Measurements from ENCODE around the gene ACKR2.

The ACKR2 gene

DNA sequence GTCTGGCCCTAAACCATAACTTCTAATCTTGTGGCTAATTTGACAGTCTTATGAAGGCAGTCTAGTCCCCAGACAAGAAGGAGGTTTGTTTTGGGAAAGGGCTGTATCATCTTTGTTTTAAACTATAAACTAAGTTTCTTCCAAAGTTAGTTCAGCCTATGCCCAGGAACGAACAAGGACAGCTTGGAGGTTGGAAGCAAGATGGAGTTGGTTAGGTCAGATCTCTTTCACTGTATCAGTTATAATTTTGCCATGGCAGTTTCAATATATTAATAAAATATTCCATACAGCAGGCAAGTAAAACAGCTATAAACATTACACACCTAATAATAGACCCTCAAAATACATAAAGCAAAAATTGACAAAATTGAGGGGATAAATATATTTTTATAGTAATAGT lies 83.6 kb downstream of the ACKR2 start:
- DNase-seq = no peak

DNA sequence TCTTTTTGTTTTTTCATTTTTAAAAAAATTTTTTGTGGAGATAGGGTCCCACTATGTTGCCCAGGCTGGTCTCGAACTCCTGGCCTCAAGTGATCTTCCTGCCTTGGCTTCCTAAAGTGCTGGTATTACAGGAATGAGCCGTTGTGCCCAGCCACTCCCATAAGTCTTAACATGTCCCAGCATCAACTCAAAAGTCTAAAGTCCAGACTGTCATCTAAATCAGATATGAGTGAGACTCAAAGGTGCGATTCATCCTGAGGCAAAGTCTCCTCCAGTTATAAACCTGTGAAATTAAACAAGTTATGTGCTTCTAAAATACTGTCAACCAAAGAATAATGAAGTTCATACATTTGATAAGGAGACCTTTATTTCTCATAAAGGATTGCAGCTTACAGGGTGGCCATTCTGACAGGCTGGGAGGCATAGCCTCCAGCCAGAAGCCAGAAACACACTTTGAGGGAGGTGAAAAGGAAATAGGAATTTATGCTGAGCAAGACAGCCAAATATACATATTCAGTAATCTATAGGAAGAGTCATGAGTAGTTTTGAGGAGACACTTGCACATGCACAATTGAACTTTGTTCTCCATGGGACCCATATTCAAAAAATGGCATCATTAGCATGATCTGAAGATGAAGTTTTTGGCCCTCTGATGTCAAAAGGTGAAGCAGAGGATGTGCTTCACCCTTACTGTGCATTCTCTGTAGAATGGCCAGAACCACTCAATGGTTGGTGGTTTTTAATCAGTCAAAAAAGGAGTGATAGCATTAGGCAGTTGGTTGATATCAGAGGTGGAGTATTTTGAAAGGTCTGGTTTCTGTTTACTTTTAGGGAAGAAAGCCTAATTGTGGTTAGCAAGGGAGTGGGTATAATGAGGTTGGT lies 85.7 kb downstream of the ACKR2 start:
- DNase-seq = no peak

DNA sequence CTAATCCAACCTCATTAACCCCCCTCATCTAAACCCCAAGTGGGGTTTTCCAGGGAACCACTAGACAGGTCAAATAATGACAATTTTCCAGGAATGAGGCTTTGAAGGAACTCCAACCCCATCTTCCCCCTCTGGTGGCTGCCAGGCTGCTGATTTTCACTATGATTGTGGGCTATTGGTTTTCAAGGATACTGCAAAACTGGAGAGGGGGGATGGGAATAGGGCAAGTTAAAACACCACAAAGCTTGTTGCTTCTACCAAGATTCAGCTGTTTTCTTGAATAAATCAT lies 86.3 kb downstream of the ACKR2 start:
- DNase-seq = no peak

DNA sequence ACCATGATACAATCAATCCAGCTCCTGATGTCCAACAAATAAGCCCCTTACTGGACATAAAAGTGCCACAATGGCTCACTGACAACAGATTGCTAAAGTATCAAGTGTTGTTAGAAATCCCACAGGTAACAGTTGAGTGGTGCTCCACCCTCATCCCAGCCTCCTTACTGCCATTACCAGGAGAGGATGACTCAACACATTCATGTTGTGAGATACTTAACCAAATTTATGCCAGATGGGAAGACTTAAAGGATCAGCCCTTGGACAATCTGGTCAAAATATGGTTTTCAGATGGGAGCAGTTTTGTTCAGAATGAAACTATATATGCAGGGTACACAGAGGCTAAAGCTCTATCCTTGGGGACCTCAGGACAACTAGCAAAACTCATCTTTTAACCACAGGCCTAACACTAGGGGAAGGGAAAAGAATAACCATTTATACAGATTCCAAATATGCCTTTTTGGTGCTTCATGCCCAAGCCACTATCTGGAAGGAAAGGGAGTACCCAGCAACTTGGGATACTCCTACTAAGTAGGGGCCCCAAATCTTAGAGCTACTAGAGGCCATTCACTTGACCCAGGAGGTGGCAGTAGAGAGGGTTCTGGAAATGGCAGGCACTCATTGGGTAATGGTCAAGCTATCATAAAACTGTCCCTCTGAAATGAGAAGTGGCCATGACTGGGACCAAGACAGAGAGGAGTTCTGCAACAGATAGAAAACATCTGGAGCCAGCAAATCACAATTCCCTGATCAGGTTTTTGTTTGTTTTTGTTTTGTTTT lies 89.8 kb downstream of the ACKR2 start:
- no peak for DNase-seq

DNA sequence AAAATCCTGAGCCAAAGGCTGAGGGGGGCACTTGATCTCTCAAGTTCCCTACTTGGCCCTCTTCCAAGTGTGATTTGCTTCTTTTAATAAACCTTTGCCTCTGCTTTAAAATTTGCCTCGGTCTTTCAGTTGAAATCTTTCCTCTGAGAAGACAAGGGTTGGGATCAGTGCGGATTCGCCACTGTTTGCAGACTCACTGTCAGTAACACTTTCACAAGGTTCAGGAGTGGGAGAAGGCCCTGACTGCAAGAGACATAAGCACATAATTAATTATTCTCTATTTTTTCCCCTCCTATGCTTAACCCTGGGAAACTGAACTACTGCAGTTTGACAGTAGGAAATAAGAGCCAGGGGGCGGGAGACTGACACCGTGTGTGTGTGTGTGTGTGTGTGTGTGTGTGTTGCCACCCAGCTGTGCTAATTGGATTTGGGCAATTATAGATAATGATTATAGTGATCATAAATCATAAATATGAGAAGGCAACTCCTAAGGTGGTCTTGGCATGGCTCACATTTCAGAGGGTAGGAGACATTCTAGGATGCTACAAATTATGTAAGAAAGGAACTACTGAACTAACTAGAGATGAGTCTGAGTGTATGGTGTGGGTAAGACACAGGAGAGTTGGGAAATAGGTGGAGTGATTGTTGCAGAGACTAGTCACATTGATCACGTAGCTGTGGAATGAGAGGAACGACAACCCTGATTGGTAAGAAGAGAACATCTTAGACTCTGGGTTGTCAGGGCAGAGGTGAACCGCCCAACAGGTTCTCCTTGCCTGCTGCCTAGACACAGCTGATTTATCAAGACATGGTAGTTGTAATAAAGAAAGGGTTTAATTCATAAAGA lies 91.2 kb downstream of the ACKR2 start:
- DNase-seq = no peak

DNA sequence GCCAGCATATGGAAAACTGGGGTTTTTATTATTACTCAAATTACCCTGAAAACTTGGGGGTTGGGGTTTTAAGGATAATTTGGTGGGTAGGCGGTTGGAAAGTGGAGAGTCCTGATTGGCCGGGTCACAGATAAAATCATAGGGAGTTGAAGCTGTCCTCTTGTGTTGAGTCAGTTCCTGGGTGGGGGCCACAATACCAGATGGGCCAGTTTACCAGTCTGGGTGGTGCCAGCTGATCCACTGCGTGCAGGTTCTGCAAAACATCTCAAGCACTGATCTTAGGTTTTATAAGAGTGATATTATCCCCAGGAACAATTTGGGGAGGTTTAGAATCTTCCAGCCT lies 91.8 kb downstream of the ACKR2 start:
- no peak for DNase-seq

DNA sequence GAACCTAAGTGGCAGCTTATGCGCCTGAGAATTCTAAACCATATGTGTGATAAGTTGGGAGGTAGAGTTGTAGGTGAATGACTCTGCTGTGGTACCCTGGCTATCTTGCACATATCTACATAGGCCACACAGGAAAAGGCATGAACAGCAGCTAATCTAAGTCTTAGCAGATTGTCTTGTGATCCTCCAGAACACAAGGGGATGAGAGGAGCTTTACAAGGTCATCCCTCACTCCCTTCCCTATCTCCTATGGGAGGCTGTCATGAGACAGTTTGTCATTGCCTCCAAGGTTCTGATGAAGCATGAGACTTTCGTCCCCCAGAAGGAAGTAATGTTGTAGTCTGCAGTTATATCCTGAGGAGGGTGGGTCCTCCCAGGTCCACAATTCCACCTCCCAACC lies 93.0 kb downstream of the ACKR2 start:
- no peak for DNase-seq

DNA sequence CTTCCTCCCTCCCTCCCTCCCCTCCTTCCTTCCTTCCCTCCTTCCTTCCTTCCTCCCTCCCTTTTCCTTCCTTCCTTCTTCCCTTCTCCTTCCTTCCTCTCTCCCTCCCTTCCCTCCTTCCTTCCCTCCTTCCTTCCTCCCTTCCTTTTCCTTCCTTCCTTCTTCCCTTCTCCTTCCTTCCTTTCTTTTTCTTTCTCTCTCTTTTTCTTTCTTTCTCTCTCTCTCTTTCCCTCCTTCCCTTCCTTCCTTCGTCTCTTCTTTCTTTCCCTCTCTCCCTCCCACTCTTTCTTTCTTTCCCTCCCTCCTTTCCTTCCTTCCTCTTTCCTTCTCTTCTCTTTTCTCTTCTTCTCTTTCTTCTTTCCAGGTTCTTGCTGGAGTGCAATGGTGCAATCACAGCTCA lies 94.8 kb downstream of the ACKR2 start:
- no peak for DNase-seq

DNA sequence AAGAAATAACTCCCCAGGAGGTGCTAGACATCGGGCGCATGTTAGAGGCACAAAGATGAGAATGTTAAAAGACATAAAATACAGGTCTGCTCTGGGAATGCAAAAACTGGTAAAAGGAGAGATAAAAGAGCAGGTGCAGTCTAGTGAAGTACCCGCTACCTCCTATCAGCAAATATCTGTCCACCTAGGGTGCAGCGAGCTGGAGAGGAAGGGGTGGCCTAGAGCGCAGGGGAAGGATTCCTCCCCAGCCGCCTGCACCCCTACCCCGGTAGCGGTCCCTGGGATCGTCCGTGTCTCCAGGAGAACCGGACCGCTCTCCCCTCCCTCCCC lies 96.5 kb downstream of the ACKR2 start:
- no peak for DNase-seq

DNA sequence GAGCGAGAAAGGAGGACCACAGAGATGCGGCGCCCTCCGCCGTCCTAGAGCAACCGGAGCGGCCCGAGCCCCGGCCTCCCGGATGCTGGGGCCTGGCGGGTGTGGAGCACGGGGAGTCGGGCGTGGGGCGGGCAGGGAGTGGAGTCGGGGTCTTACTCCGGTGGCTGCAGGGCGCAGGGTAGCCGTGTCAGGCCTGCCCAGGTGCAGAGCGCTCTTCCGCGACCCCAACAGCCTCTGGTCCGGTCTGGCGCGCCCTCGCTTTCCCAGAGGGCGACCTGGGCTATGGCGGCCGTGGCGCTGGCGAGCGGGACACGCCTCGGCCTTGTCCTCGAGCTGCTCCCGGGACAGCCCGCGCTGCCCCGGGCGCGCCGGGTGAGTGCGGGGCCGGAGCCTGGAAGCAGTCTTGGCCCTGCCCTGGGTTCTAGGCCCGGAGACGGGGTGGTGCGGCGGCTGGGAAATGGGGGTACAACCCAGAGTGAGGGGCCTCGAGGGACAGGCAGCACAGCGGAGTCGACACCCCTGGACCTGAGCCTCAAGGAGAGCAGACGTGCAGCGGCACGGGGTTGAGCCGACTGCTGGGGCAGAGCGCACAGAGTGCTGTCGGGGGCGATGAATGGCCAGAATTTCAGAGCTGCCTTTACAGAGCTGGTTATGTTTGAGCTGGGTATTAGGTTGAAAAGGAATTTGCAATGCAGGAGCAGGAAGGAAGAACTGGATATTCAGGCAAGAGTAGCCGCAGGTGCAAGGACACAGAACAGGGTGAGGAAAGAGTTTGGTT lies 97.0 kb downstream of the ACKR2 start, which contains the start of gene ZNF662:
Gene ZNF662 (plus strand): TSS at position 73 of the 778 bp plus-strand sequence. CDS start 1,973 bp downstream, outside the sequence.
- DNase-seq = no peak

DNA sequence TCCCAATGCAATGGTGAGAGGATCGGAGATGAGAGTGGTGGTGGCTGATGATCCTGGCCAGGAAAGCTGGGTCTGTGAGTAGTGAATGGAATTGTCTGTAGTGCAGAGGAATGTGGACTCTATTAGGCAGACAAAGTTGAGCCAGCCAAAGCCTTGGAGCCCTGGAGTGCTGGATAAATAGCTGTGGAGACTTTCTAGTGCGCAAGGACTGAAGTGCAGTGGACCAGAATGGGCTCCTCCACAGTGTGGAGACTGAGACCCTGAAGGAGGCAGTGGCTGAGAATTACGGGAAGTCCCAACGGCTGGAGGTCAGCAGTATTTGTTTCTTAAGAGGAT lies 97.6 kb downstream of the ACKR2 start:
- DNase-seq = no peak

DNA sequence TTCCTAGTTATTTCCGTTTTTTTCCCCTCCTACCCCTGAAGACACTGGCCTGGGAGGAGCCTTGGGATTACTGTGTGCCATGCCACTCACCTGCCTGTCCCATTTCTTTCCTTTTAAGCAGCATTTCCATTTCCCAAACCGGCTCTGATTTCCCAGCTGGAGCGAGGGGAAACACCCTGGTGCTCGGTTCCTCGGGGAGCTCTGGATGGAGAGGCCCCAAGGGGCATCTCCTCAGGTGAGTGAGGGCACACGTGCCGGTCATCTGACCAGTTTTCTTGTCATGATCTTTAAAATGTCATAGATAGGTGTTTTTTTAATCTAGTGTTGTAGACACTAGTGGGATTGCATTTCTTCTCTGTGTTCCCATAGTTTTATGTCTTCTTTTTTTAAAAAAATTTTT lies 99.4 kb downstream of the ACKR2 start:
- DNase-seq = no peak

DNA sequence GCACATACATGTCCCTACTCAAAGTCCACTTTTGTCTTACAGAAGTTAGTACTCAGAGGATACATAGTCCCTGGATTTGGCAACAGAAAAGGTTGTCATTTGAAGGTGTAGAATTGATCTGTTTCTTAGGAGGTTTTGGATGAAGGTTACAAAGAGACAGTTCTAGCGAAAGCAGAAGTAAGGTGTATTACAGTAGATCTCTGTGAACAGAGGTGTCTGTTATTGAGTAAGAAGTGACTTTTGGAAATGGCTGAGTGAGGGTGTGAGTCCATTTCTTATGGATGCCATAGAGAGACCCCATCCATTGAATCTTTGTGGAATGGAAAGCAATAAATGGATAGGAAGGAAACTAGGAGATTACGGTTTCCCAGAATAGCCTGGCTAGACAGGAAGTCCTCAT lies 102.3 kb downstream of the ACKR2 start:
- no peak for DNase-seq

DNA sequence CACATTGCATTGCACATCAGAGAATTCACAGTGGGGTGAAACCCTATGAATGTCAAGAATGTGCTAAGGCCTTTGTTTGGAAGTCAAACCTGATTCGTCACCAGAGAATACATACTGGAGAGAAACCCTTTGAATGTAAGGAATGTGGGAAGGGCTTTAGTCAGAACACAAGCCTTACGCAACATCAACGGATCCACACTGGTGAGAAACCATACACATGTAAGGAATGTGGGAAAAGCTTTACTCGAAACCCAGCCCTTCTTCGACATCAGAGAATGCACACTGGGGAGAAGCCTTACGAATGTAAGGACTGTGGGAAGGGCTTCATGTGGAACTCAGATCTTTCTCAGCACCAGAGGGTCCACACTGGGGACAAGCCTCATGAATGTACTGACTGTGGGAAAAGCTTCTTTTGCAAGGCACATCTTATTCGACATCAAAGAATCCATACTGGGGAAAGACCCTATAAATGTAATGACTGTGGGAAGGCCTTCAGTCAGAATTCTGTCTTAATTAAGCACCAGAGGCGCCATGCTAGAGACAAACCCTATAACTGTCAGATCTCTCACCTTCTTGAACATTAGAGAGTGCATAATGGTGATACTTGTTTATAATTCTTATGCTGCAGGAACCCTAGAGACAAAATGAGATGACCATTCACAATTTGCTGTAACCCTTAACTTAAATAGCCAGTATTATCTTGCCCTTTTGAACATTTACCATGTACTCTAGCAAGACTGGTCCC lies 105.7 kb downstream of the ACKR2 start:
- DNase-seq = no peak

All from activated CD4-positive, alpha-beta T cell treated with anti-CD3 and anti-CD28 coated beads for 4 hours (primary cell).